Lower leg skin (tissue), 3 donors: ENCODE data around the gene CD8B2.

Experiments
- CTCF ChIP-seq, 3 donors: fragments of 450-650 bp; IDR thresholded peaks; one replicate each; pipeline ENCODE4 v1.5.1; 2016; ENCODE audit warnings: antibody characterized with exemption in 3 of 3, mild to moderate bottlenecking in 3 of 3, moderate library complexity in 2 of 3
- POLR2A ChIP-seq, 2 donors: fragments of 450-650 bp; IDR thresholded peaks; one replicate each; pipeline ENCODE4 v1.6.1; 2016 to 2017; ENCODE audit warnings: antibody characterized with exemption in 2 of 2, mild to moderate bottlenecking in 1 of 2, moderate library complexity in 1 of 2

- TF ChIP-seq CTCF (IDR thresholded peaks at IDR 0.05) = no peak
- no peak for TF ChIP-seq POLR2A (IDR thresholded peaks at IDR 0.05)
These were observed 43.7 kb downstream of the CD8B2 start for GRCh38 chr2:106530866-106531265.
